ENCODE results near the gene IGFBP2. TPM values are rescaled to one million over a fixed set of nuclear protein-coding genes. Genes with fewer than 3 reads are reported as not detected.
A peak's percentile ranks its signal among the peaks of the same experiment; 100 is the strongest.

IGFBP2 gene
- total and polyA plus RNA-seq, 2 experiments from 2014 or later: 177 to 364 TPM

DNA sequence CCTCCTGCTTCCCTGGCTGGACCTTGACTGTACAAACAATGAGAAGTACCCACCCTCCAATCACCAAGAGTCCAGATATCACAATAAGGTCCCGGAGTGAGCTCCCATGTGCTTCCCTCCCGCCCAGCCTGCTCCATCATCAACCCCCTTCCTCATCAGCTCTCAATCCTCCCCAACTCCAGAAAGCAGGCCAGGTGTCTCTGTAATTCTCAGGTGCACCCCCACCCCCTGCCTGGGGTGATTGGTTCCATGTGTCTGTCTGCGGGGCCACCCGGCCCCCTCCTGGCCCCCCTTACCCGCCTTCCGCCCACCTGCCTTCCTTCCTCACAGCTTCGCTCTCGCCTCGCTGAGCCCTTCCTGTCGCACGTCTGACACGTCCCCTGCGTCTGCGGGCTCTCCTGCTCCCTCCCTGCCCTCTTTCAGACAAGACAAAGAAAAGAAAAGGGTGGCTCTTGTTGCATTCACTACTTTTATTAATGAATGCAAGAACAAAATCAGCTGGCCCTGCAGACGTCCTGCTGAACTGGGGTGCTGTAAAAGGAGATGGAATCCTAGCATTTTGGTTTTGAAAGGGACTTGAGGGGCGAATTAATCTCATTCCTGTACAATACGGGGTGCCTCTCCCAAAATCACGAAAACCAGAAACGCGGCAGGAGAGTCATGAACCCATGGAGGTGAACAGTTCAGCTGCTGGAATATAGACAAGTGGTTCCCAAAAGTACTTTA is 26.5 kb upstream of the IGFBP2 start:
- no peaks in the 10 kb centered on the region for H3K79me2 ChIP-seq (replicated peaks; ENCODE audit: insufficient read depth)
- peak; percentile 84 for DNase-seq (ENCODE audit: low spot score)
- H3K27ac ChIP-seq (ENCODE audit: low read depth): no peak overlapping the region; the same call in 1 of the 2 replicates
- peak overlapping the region; percentile 76 for H3K4me2 ChIP-seq
- no peak; the same call in 1 of the 2 replicates for TF ChIP-seq POLR2AphosphoS5 (IDR thresholded peaks at IDR 0.05; ENCODE audit: low read depth)
- TF ChIP-seq EZH2 (IDR thresholded peaks at IDR 0.05; ENCODE audit: low read depth, unreplicated experiment): no peak
- no peak for TF ChIP-seq EZH2phosphoT487 (IDR thresholded peaks at IDR 0.05; ENCODE audit: unreplicated experiment)
- no peak for TF ChIP-seq STAT1 (IDR thresholded peaks at IDR 0.05; ENCODE audit: unreplicated experiment)
- TF ChIP-seq, protein P1, sequence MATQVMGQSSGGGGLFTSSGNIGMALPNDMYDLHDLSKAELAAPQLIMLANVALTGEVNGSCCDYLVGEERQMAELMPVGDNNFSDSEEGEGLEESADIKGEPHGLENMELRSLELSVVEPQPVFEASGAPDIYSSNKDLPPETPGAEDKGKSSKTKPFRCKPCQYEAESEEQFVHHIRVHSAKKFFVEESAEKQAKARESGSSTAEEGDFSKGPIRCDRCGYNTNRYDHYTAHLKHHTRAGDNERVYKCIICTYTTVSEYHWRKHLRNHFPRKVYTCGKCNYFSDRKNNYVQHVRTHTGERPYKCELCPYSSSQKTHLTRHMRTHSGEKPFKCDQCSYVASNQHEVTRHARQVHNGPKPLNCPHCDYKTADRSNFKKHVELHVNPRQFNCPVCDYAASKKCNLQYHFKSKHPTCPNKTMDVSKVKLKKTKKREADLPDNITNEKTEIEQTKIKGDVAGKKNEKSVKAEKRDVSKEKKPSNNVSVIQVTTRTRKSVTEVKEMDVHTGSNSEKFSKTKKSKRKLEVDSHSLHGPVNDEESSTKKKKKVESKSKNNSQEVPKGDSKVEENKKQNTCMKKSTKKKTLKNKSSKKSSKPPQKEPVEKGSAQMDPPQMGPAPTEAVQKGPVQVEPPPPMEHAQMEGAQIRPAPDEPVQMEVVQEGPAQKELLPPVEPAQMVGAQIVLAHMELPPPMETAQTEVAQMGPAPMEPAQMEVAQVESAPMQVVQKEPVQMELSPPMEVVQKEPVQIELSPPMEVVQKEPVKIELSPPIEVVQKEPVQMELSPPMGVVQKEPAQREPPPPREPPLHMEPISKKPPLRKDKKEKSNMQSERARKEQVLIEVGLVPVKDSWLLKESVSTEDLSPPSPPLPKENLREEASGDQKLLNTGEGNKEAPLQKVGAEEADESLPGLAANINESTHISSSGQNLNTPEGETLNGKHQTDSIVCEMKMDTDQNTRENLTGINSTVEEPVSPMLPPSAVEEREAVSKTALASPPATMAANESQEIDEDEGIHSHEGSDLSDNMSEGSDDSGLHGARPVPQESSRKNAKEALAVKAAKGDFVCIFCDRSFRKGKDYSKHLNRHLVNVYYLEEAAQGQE (IDR thresholded peaks at IDR 0.05; ENCODE audit: unreplicated experiment): no peak
- peak; percentile 81 for TF ChIP-seq CREB1 (CRISPR knock-in tag; IDR thresholded peaks at IDR 0.05; ENCODE audit: low read depth)
- TF ChIP-seq ZNF114 (CRISPR knock-in tag; IDR thresholded peaks at IDR 0.05): no peak
- TF ChIP-seq ZNF331 (CRISPR knock-in tag; IDR thresholded peaks at IDR 0.05; ENCODE audit: low read depth): peak; percentile 66
- no peak for TF ChIP-seq NANOG (IDR thresholded peaks at IDR 0.05; ENCODE audit: borderline replicate concordance)
- no peak for TF ChIP-seq JUNB (IDR thresholded peaks at IDR 0.05; ENCODE audit: unreplicated experiment)
- TF ChIP-seq, protein P2, sequence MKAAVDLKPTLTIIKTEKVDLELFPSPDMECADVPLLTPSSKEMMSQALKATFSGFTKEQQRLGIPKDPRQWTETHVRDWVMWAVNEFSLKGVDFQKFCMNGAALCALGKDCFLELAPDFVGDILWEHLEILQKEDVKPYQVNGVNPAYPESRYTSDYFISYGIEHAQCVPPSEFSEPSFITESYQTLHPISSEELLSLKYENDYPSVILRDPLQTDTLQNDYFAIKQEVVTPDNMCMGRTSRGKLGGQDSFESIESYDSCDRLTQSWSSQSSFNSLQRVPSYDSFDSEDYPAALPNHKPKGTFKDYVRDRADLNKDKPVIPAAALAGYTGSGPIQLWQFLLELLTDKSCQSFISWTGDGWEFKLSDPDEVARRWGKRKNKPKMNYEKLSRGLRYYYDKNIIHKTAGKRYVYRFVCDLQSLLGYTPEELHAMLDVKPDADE (IDR thresholded peaks at IDR 0.05): 0 out of 2 replicates have a peak, but pooled peaks have one; percentile 43
- TF ChIP-seq, protein P3, sequence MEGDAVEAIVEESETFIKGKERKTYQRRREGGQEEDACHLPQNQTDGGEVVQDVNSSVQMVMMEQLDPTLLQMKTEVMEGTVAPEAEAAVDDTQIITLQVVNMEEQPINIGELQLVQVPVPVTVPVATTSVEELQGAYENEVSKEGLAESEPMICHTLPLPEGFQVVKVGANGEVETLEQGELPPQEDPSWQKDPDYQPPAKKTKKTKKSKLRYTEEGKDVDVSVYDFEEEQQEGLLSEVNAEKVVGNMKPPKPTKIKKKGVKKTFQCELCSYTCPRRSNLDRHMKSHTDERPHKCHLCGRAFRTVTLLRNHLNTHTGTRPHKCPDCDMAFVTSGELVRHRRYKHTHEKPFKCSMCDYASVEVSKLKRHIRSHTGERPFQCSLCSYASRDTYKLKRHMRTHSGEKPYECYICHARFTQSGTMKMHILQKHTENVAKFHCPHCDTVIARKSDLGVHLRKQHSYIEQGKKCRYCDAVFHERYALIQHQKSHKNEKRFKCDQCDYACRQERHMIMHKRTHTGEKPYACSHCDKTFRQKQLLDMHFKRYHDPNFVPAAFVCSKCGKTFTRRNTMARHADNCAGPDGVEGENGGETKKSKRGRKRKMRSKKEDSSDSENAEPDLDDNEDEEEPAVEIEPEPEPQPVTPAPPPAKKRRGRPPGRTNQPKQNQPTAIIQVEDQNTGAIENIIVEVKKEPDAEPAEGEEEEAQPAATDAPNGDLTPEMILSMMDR (conservative IDR thresholded peaks at IDR 0.05; ENCODE audit: low read depth in 2 of 2): no peak
- TF ChIP-seq, protein P4, sequence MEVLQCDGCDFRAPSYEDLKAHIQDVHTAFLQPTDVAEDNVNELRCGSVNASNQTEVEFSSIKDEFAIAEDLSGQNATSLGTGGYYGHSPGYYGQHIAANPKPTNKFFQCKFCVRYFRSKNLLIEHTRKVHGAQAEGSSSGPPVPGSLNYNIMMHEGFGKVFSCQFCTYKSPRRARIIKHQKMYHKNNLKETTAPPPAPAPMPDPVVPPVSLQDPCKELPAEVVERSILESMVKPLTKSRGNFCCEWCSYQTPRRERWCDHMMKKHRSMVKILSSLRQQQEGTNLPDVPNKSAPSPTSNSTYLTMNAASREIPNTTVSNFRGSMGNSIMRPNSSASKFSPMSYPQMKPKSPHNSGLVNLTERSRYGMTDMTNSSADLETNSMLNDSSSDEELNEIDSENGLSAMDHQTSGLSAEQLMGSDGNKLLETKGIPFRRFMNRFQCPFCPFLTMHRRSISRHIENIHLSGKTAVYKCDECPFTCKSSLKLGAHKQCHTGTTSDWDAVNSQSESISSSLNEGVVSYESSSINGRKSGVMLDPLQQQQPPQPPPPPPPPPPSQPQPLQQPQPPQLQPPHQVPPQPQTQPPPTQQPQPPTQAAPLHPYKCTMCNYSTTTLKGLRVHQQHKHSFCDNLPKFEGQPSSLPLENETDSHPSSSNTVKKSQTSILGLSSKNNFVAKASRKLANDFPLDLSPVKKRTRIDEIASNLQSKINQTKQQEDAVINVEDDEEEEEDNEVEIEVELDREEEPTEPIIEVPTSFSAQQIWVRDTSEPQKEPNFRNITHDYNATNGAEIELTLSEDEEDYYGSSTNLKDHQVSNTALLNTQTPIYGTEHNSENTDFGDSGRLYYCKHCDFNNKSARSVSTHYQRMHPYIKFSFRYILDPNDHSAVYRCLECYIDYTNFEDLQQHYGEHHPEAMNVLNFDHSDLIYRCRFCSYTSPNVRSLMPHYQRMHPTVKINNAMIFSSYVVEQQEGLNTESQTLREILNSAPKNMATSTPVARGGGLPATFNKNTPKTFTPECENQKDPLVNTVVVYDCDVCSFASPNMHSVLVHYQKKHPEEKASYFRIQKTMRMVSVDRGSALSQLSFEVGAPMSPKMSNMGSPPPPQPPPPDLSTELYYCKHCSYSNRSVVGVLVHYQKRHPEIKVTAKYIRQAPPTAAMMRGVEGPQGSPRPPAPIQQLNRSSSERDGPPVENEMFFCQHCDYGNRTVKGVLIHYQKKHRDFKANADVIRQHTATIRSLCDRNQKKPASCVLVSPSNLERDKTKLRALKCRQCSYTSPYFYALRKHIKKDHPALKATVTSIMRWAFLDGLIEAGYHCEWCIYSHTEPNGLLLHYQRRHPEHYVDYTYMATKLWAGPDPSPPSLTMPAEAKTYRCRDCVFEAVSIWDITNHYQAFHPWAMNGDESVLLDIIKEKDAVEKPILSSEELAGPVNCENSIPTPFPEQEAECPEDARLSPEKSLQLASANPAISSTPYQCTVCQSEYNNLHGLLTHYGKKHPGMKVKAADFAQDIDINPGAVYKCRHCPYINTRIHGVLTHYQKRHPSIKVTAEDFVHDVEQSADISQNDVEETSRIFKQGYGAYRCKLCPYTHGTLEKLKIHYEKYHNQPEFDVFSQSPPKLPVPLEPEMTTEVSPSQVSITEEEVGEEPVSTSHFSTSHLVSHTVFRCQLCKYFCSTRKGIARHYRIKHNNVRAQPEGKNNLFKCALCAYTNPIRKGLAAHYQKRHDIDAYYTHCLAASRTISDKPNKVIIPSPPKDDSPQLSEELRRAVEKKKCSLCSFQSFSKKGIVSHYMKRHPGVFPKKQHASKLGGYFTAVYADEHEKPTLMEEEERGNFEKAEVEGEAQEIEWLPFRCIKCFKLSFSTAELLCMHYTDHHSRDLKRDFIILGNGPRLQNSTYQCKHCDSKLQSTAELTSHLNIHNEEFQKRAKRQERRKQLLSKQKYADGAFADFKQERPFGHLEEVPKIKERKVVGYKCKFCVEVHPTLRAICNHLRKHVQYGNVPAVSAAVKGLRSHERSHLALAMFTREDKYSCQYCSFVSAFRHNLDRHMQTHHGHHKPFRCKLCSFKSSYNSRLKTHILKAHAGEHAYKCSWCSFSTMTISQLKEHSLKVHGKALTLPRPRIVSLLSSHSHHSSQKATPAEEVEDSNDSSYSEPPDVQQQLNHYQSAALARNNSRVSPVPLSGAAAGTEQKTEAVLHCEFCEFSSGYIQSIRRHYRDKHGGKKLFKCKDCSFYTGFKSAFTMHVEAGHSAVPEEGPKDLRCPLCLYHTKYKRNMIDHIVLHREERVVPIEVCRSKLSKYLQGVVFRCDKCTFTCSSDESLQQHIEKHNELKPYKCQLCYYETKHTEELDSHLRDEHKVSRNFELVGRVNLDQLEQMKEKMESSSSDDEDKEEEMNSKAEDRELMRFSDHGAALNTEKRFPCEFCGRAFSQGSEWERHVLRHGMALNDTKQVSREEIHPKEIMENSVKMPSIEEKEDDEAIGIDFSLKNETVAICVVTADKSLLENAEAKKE (CRISPR knock-in tag; IDR thresholded peaks at IDR 0.05): no peak
- peak overlapping the region; percentile 44 for H3K4me3 ChIP-seq
- no peaks in the 10 kb centered on the region for H3K36me3 Mint-ChIP-seq (ENCODE audit: low read depth)
- no peaks in the 10 kb centered on the region for H3F3A ChIP-seq (replicated peaks; ENCODE audit: low read depth)
- H2AFZ ChIP-seq: peak overlapping the region; percentile 78
- H4K20me1 ChIP-seq (replicated peaks; ENCODE audit: insufficient read depth): no peaks in the 10 kb centered on the region
- H3K27me3 ChIP-seq (ENCODE audit: insufficient read depth): peaks cover 12% of the 10 kb centered on the region
- H3K4me1 ChIP-seq (ENCODE audit: insufficient read depth): peaks cover 13% of the 10 kb centered on the region
- H3K27ac Mint-ChIP-seq: peak overlapping the region; percentile 48; the same call in 1 of the 2 replicates
- peaks cover 39% of the 10 kb centered on the region for H3K4me1 Mint-ChIP-seq
- peak overlapping the region; percentile 64 for H3K4me3 Mint-ChIP-seq
- H3K9me2 ChIP-seq (ENCODE audit: insufficient read depth): peaks cover 11% of the 10 kb centered on the region
- no peaks in the 10 kb centered on the region for H3K36me3 ChIP-seq (ENCODE audit: insufficient read depth)
- peaks cover 4% of the 10 kb centered on the region for H3K27me3 Mint-ChIP-seq (ENCODE audit: insufficient read depth, low read depth, poor library complexity)
- H3K9me3 Mint-ChIP-seq: no peaks in the 10 kb centered on the region
- peak; percentile 90 for ATAC-seq
